Skeletal muscle satellite cell (primary cell): ENCODE measurements around the gene CDK14.

Experiments used
- H3K27me3 ChIP-seq: 2 replicates; pipeline ENCODE4 v1.7.0; 2013; ENCODE audit warnings: low read length; ENCODE audit not compliant: control insufficient read depth, insufficient read depth
- H3K36me3 ChIP-seq: 2 replicates; pipeline ENCODE4 v1.7.0; 2013; ENCODE audit warnings: mild to moderate bottlenecking, control low read depth, low read length; ENCODE audit not compliant: insufficient read depth
- H3K4me1 ChIP-seq: 2 replicates; pipeline ENCODE4 v1.7.0; 2013; ENCODE audit warnings: low read length; ENCODE audit not compliant: control insufficient read depth, insufficient read depth
- H3K4me2 ChIP-seq: 2 replicates; pipeline ENCODE4 v1.7.0; 2013; ENCODE audit warnings: mild to moderate bottlenecking, low read length
- H3K4me3 ChIP-seq: 2 replicates; pipeline ENCODE4 v1.7.0; 2013; ENCODE audit warnings: low read length
- H3K9ac ChIP-seq: 2 replicates; pipeline ENCODE4 v1.7.0; 2013; ENCODE audit warnings: mild to moderate bottlenecking, low read depth, low read length, moderate library complexity
- H3K9me3 ChIP-seq: replicated peaks from 2 replicates; pipeline ENCODE4 v1.7.0; 2013; ENCODE audit warnings: mild to moderate bottlenecking, control low read depth, low read length

CDK14 gene

GRCh38 chr7:90817846-90818245, 221.7 kb downstream of the CDK14 start:
- no peaks in the 10 kb centered on the region for H3K9me3 ChIP-seq
- no peak overlapping the region for H3K9ac ChIP-seq
- no peaks in the 10 kb centered on the region for H3K36me3 ChIP-seq
- H3K27me3 ChIP-seq = no peaks in the 10 kb centered on the region
- peaks cover 19% of the 10 kb centered on the region for H3K4me1 ChIP-seq
- no peak overlapping the region for H3K4me2 ChIP-seq
- no peak overlapping the region for H3K4me3 ChIP-seq

- Histone ChIP-seq H3K4me3 (no peak overlapping the region), H3K36me3 (no peaks in the 10 kb centered on the region), H3K4me1 (peaks cover 19% of the 10 kb centered on the region), H3K4me2 (no peak overlapping the region), H3K9me3 (no peaks in the 10 kb centered on the region), H3K9ac (no peak overlapping the region), H3K27me3 (no peaks in the 10 kb centered on the region)
Measured at GRCh38 chr7:90818341-90818740, 222.2 kb downstream of the CDK14 start.

- Histone ChIP-seq H3K9ac (no peak overlapping the region), H3K36me3 (no peaks in the 10 kb centered on the region), H3K27me3 (no peaks in the 10 kb centered on the region), H3K4me2 (no peak overlapping the region), H3K4me1 (peaks cover 37% of the 10 kb centered on the region), H3K4me3 (no peak overlapping the region), H3K9me3 (no peaks in the 10 kb centered on the region)
Measured at GRCh38 chr7:90821961-90822620, 226.0 kb downstream of the CDK14 start.

- Histone ChIP-seq H3K4me2 (peak overlapping the region; percentile 53), H3K9me3 (no peaks in the 10 kb centered on the region), H3K36me3 (no peaks in the 10 kb centered on the region), H3K4me3 (no peak overlapping the region), H3K27me3 (no peaks in the 10 kb centered on the region), H3K4me1 (peaks cover 29% of the 10 kb centered on the region), H3K9ac (peak overlapping the region; percentile 49)
Measured at GRCh38 chr7:90824386-90825307, 228.5 kb downstream of the CDK14 start.

- peak overlapping the region; percentile 8 for H3K4me2 ChIP-seq
- no peaks in the 10 kb centered on the region for H3K27me3 ChIP-seq
- no peaks in the 10 kb centered on the region for H3K9me3 ChIP-seq
- H3K4me3 ChIP-seq = no peak overlapping the region
- H3K9ac ChIP-seq = no peak overlapping the region
- H3K36me3 ChIP-seq = no peaks in the 10 kb centered on the region
- peaks cover 29% of the 10 kb centered on the region for H3K4me1 ChIP-seq
Measured at GRCh38 chr7:90825779-90826178, 229.7 kb downstream of the CDK14 start.

- no peak overlapping the region for H3K9ac ChIP-seq
- no peaks in the 10 kb centered on the region for H3K27me3 ChIP-seq
- peaks cover 30% of the 10 kb centered on the region for H3K4me1 ChIP-seq
- H3K4me3 ChIP-seq = no peak overlapping the region
- H3K4me2 ChIP-seq = no peak overlapping the region
- H3K9me3 ChIP-seq = no peaks in the 10 kb centered on the region
- no peaks in the 10 kb centered on the region for H3K36me3 ChIP-seq
Measured at GRCh38 chr7:90828601-90829000, 232.5 kb downstream of the CDK14 start.

- Histone ChIP-seq H3K9me3 (no peaks in the 10 kb centered on the region), H3K4me2 (no peak overlapping the region), H3K27me3 (no peaks in the 10 kb centered on the region), H3K9ac (no peak overlapping the region), H3K36me3 (no peaks in the 10 kb centered on the region), H3K4me3 (no peak overlapping the region), H3K4me1 (peaks cover 18% of the 10 kb centered on the region)
Measured at GRCh38 chr7:90830308-90830707, 234.2 kb downstream of the CDK14 start.

GRCh38 chr7:90832726-90833125, 236.6 kb downstream of the CDK14 start:
- Histone ChIP-seq H3K4me1 (peaks cover 7% of the 10 kb centered on the region), H3K27me3 (no peaks in the 10 kb centered on the region), H3K9me3 (no peaks in the 10 kb centered on the region), H3K9ac (no peak overlapping the region), H3K4me3 (no peak overlapping the region), H3K36me3 (no peaks in the 10 kb centered on the region), H3K4me2 (no peak overlapping the region)

GRCh38 chr7:90833443-90833842, 237.3 kb downstream of the CDK14 start:
- no peaks in the 10 kb centered on the region for H3K36me3 ChIP-seq
- H3K9ac ChIP-seq = no peak overlapping the region
- no peak overlapping the region for H3K4me3 ChIP-seq
- H3K9me3 ChIP-seq = no peaks in the 10 kb centered on the region
- no peaks in the 10 kb centered on the region for H3K27me3 ChIP-seq
- H3K4me1 ChIP-seq = peaks cover 7% of the 10 kb centered on the region
- H3K4me2 ChIP-seq = no peak overlapping the region

GRCh38 chr7:90834771-90835170, 238.7 kb downstream of the CDK14 start:
- Histone ChIP-seq H3K36me3 (no peaks in the 10 kb centered on the region), H3K4me3 (no peak overlapping the region), H3K9me3 (no peaks in the 10 kb centered on the region), H3K27me3 (no peaks in the 10 kb centered on the region), H3K4me2 (no peak overlapping the region), H3K9ac (no peak overlapping the region), H3K4me1 (peaks cover 7% of the 10 kb centered on the region)

GRCh38 chr7:90835861-90836260, 239.7 kb downstream of the CDK14 start:
- Histone ChIP-seq H3K9me3 (no peaks in the 10 kb centered on the region), H3K4me3 (no peak overlapping the region), H3K36me3 (no peaks in the 10 kb centered on the region), H3K9ac (no peak overlapping the region), H3K4me2 (no peak overlapping the region), H3K27me3 (no peaks in the 10 kb centered on the region), H3K4me1 (peaks cover 7% of the 10 kb centered on the region)
